GM10847 (cell line): ENCODE data around the gene UFC1.

Source experiments
- POLR2A ChIP-seq: IDR thresholded peaks from 2 replicates; pipeline ENCODE4 v1.6.1; 2011; ENCODE audit not compliant: insufficient read length; ENCODE audit errors: extremely low read depth

The UFC1 gene

DNA sequence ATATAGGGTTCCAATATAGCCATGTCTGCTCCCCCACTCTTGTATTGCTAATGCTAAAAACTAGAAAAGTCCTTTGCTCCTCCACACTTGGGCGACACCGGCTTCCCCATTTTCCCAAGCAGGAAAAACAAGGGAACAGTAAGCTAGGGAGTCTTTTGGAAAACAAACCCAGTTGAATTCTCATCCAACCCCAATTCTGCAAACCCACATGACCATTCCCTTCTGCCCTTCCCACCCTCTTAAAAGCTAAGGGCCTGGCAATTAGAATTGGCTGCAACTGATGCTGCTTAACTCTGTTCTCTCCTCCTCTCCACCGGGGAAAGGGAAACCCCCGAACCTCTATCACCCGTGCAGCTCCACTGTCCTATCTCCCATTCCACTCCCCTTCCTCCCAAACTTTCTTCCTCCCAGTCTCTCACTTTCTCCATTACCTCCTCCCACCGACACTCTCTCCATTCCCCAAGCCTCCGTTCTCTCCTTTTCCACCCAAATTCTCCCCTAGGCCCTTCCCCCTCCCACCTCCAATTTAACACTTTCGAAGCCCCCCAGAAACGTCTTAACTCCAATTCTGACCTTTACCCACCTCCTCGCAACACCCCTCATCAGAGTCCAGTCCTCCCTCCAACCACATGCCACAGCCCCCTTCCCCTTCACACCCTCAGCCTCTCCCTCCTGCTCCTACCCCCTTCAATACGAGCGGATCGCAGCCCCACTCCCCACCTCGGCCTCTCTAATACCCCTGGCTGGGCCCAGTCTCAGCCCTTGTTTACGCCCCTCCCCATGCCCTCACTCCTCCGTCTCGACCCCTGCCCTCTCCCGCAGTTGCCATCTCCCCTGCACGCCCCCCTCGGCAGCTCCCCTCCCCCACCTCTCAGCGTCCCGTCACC, 22.0 kb upstream of the UFC1 start:
- no peak for TF ChIP-seq POLR2A

DNA sequence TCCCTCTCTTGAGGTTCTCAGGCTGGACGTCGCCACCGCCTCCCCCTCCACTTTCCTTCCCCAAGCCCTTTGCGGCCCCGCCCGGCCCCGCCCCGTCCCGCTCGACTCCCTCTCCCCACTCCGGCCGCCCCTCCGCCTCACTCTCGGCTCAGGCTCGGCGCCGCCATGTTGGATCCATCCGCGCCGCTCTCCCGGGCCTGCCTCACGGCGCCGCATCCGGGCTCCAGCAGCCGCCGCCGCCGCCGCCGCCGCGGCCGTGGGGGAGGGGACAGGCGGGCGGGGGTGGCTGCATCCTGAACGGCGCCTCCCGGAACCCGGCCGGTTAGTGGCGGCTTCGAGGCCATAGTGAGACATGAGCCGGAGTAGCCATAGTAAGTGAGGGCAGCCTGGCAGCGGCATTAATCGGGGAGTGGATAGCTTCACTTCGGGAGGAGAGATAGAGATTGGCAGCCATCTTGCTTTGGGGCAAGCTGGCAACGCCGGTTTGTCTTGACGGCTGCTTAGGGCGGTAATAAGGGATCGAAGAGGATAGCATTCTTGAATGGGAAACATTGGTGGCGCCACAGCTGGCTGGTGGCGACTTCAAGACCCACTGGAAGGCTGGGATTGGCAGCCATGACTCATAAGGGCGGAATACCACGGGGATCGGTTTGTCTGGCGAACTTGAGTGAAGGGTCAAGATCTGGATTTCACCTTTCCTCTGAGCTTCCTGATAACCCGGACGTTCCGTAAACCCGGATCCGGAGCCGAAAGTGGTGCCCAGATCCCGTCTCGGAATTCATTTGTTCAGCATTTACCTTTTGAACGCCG, 21.2 kb upstream of the UFC1 start, which contains the start of gene DEDD:
TSS of gene DEDD (minus strand) at position 258 of the 810 bp plus-strand sequence. CDS start 8,205 bp downstream, outside the sequence.
- peak; percentile 56 for TF ChIP-seq POLR2A

DNA sequence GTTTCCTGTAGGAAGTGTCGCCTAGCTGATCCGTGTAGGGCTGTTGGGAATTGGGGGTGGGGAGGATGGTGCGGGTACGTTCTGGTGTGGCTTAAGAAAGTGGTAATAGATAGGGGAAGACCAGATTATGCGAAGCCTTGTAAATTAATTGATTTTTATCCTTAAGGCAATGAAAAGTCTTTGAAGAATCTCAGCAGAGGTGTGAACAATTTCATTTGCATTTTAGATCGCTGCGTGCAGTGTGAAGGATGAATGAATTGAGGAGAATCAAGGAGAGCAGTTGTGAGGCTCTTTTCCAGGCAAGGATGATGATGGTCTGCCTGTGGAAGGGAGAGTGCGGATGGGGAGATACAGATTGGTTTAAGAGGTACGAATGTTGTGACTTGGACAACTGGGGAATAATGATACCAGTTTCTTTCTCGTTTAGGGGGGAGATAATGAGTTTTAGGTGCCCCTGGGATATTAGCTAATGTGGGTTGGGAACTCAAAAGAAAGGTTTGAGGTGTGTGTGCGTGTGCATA, 20.5 kb upstream of the UFC1 start:
- no peak for TF ChIP-seq POLR2A

DNA sequence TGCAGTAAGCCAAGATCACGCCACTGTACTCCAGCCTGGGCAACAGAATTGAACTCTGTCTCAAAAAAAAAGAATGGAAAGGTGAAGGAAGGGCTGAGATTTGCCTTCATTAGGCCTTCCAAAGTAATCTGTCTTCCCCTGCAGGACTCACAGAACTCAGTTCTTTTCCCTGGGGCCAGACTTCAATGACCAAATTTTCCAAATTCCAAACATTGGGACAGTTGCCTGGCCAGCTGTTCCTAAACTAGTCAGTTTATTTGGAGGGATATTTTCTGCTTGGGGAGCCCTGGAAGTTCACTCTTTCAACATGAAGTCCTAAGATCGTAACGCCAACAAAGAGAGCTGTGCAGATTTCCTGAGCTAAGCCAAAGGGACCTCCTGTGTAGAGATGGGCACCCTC, 15.9 kb upstream of the UFC1 start:
- TF ChIP-seq POLR2A, result no peak

DNA sequence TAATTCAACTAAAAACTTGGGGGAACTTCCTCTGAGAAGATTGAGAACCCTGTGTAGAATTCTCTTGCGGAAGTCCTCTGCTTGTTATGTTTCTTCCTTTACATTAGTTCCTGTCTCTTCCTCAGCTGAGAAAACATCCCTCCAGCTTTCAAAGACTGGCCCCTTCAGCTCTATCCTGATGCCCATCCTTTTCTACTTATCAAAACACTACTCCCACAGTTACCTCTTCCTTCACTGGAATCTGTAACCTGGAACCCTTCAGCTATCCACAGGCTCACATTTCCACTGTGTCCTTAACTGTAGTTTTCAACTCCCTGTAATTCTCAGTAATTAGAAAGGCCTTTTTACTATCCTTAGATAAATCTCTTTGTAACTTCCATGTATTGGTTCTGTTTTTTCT, 15.3 kb upstream of the UFC1 start:
- TF ChIP-seq POLR2A, result no peak

DNA sequence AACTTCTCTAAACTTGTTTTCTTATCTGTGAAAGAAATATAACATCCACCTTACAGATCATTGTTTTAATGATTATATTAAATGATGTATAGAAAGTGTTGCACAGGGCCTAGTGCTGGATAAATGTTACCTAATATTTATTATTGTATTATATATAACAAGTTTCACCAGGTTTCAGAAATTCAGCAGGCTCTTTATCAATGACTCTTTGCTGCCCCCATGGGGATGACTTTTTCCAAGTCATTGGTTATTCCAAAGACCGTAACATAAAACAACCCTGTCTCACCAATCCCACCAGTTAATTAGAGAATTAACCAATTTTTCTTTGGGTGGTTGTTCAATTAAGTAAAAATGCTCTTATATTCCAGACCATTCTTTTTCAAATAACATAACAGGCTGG, 14.0 kb upstream of the UFC1 start:
- no peak for TF ChIP-seq POLR2A

DNA sequence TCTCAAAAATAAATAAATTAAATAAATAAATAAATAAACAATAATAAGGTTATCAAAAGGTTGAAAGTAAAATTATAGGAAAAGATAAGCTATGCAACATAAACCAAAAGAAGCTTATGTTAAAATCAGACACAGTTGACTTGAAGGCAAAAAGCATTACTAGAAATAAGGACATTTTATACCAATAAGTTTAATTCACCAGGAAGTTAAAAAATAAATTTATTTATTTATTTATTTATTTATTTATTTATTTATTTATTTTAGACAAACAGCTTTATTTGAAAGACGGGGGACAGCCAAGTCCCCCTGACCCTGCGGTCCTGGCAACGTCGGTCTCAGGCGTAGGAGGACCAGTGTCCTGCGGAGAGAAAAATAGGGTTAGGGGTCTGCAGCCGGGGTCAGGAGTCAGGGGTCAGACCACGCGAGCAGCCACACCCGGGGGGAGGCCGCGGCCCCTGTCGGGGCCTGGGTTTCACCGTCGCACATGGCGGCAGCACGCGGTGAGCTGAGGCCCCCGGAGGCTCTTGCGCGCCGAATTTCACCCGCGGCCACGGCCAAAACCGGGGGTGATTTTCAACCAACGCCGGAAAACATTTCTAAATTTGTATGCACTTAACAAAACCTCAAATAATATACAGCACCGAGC, 12.9 kb upstream of the UFC1 start:
- TF ChIP-seq POLR2A, result no peak

DNA sequence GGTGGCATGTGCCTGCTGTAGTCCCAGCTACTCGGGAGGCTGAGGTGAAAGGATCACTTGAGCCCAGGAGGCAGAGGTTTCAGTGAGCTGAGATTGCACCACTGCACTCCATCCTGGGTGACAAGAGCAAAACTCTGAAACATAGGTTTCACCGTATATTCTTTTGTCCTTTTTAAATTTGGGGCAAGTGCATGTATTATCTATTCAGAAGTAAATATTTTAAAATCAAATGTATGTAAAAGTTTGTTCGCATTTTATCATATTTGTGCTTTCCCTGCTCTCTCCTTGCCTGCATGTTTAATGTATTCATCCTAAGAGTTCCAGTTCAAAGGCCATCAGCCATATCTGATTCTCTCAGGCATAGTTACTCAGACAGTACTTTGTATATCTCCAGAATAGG, 7.9 kb upstream of the UFC1 start:
- no peak for TF ChIP-seq POLR2A

DNA sequence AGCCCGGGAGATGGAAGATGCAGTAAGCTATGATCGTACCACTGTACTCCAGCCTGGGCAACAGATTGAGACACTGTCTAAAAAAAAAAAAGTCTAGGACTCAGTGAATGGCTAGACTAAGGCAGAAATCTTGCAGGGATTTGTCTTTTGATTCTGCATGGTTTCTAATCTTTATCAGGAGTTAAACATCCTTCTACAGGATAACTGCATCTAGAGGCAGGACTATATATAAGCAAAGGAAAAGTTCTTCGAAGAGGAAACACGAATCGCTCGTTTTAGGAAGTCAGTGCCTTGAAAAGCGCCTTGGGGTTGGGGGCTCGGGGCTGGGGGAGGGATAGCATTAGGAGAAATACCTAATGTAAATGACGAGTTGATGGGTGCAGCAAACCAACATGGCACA, 602 bp upstream of the UFC1 start:
- no peak for TF ChIP-seq POLR2A

DNA sequence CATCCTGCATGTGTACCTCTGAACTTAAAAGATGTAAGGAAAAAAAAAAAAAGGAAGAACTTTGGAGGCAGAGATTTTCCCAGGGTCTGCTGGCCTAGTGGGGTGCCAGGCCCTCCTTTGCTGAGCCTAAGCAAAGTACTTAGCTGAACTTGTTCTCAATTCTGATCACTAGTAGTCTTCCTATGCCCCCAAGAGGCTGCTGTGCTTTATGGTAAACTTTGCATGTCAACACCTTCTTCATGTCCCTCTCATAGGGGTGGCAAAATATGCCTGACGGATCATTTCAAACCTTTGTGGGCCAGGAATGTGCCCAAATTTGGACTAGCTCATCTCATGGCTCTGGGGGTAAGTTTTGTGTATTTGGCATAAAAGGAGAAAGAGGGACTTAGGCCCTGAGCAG, 4.1 kb downstream of the UFC1 start:
- no peak for TF ChIP-seq POLR2A

DNA sequence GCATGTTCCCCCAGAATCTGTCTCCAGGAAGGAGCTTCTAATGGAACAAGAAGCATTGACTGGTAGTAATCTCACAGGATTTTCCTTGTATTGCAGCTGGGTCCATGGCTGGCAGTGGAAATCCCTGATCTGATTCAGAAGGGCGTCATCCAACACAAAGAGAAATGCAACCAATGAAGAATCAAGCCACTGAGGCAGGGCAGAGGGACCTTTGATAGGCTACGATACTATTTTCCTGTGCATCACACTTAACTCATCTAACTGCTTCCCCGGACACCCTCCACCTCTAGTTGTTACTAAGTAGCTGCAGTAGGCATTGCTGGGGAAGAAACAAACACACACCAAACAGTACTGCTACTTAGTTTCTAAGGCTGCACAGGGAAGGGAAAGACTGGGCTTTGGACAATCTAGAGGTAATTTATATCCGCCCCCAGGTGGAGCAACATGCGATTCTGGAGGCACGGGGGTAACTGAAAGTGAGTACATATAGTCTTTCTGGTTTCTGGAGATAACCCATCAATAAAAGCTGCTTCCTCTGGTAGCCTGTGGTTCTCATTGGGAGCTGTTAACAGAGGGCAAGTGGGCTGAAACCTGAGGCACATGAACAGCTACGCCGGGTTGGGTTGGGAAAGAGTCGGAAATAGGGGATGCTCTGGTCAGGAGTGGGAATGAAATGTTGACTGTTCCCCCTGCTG, 4.7 kb downstream of the UFC1 start:
- TF ChIP-seq POLR2A, result no peak

DNA sequence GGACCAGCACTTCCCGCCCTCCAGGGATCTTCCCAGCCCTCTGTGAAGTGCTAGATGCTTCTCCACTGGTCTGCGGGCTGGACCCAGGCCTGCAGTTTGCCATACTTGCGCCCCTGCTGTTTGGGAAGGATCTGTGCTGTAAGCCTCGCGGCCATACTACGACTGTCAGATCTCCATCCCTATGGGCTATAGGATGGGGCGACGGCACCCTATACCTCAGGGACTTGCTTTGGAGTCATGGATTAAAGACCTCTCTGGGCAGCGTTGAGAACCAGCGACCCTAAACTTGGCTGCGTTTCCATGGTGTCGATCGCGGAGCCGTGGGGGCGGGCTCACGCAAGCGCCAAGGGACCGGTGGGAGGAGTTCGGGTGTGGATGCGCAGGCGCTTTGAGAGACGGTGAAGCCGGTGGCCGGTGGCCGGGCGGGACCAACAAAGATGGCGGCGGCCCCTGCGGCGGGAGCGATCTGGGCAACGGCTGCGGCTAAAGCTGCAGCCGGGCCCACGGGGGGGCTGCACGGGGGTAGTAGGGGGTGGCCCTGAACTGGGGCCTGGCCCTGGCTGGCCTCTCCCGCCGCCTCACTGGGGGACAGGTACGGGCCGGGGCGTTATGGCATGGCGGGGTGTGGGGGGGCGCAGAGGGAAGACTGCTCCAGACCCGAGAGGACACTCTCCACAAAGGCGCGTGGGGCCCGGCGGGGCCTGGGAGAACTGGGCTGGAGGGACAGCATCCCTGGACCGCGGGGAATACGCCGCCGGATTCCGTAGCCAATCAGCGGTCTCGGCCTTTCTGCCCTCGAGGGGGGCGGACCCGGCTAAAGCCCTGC, 5.5 kb downstream of the UFC1 start, which contains the start of gene USP21:
TSS of gene USP21 (plus strand) at position 414 of the 826 bp plus-strand sequence. CDS start 1,141 bp downstream, outside the sequence.
- peak; percentile 68 for TF ChIP-seq POLR2A

DNA sequence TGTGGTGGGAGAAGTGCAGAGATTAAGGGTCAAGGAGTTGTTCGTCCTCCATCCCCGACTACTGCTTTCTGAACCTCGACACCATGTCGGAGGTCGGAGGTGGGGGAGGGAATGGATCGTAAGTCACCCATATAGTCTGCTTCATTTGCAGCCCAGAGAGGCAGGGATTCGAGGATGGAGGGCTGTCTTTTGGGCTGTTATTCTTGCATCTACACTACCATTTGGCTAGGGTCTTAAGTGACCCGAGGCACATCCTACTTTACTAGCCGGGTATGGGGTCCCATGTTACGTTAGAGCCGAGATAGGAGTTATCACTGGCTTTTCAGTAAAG, 6.1 kb downstream of the UFC1 start:
- no peak for TF ChIP-seq POLR2A

DNA sequence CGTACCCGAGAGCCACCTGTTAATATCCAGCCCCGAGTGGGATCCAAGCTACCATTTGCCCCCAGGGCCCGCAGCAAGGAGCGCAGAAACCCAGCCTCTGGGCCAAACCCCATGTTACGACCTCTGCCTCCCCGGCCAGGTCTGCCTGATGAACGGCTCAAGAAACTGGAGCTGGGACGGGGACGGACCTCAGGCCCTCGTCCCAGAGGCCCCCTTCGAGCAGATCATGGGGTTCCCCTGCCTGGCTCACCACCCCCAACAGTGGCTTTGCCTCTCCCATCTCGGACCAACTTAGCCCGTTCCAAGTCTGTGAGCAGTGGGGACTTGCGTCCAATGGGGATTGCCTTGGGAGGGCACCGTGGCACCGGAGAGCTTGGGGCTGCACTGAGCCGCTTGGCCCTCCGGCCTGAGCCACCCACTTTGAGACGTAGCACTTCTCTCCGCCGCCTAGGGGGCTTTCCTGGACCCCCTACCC, 6.9 kb downstream of the UFC1 start:
- TF ChIP-seq POLR2A, result no peak
